GM18909 (cell line): Measurements from ENCODE around the gene EXOC3L4.
"Not testable (repeated sequence)": the region's sequence is repeated elsewhere in the genome, so short reads cannot be mapped to it uniquely, and the experiment has no call there.

Experiments
- ATAC-seq: cut with Tn5 transposase; IDR thresholded peaks from one replicate; pipeline ENCODE4 v1.9.1; 2021; ENCODE audit warnings: mild to moderate bottlenecking; ENCODE audit not compliant: unreplicated experiment, poor library complexity

The EXOC3L4 gene

DNA sequence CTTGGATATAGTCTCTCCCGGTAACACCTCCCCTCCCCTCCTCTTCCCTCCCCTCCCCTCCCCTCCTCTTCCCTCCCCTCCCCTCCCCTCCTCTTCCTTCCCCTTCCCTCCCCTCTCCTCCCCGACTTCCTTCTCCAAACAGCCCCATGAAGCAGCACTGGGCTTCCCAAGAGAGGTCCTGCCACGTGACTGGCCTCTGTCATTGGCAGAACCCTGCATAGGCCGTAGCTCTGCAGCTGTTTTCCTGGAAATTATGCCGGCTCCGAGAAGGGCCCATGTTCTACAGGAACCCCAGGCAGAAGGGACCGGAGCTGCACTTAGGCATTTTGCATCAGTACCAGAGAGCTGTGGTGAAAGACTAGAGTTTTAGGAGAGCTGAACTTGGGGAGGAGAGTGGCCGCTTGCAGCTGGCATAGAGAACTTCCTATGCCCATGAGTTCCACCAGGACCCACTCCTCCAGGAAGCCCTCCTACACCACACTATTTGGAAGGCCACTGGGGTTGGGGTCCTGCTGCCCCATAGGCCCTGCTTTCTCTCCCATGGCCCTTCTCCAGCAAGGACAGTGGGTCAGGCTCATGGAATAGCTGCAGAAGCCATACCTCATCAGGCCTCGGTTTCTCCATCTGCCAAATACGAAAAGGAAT lies 23.6 kb downstream of the EXOC3L4 start:
- ATAC-seq, result no peak

DNA sequence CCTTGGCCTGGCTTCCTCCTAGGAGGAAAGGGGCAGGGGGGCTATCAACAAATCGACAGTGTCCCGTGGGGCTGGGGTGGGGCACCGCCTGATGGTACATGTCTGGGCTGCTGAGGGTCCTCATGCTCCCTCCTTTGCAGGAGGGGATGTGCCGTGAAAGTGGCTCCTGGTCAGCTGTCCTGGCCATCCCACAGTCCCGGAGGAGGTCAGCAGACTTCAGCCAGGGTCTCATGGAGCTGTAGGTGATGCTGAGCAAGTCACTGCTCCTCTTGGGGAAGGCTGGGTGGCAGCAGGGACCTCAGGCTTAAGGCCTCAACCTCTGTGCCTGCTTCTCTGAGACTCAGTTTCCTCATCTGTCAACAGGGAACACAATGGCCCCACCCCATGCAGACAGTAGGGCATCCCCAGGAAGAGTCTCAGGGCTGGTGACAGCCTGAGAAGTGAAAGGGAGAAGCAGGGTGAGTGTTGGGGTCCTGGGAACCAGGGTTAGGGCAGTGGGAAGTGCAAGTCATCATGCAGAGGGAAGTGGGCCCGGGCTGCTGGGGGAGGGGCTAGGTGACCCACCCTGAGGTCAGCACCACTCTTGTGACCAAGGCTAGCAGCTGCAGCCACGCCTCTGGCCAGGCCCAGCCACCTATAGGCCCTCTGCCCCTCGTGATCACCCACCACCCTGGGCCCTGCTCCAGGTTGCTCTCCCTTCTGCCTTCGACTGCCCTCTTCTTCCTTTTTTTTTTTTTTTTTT lies 24.3 kb downstream of the EXOC3L4 start:
- ATAC-seq, result no peak

DNA sequence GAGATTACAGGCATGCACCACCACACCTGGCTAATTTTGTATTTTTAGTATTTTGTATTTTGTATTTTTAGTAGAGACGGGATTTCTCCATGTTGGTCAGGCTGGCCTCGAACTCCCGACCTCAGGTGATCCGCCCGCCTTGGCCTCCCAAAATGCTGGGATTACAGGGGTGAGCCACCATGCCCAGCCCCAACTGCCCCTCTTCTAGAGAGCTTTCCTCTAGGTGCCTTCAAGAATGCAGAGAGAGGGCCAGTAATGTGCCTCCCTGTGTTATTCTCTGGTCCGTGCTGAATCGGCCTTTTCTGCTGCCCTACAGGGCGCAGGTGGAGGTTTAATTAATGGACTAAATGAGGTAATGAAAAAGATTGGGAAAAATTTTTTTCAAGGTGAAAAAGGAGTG lies 25.0 kb downstream of the EXOC3L4 start:
- ATAC-seq, result not testable (repeated sequence)

DNA sequence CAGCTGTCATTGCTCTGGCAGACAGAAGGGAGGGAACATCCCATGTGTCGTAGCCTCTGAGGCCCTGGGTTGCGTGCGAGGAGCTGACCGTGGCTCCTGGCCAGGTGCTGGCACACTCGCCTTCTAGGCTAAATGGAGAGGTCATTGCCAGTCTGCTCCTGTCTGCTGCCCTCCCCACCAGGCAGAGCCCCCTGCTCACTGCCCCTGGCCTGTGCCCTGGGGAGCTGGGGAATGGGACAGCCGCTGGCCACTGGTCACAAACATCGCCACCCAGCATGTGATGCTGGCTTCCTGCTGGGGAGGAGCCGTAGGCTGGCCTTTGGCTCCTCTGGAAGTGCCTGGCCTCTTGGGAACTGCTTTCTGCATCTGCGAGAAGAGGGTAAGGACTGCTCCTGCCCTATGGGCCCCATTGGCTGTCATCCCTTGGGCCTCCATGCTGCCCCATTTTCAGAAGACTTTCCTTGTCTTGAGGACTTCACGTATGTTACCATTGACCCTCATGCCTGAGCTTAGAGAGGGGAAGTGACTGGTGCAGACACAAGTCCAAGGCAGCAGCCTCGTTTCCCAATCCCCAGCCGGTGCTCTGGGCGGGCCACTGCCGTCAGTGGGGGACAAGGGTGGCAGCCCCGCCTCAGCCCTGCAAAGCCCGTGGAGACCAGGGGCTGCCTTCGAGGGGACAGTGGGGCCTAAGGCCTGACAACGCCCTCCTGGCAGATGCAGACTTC lies 26.8 kb downstream of the EXOC3L4 start:
- ATAC-seq, result no peak

DNA sequence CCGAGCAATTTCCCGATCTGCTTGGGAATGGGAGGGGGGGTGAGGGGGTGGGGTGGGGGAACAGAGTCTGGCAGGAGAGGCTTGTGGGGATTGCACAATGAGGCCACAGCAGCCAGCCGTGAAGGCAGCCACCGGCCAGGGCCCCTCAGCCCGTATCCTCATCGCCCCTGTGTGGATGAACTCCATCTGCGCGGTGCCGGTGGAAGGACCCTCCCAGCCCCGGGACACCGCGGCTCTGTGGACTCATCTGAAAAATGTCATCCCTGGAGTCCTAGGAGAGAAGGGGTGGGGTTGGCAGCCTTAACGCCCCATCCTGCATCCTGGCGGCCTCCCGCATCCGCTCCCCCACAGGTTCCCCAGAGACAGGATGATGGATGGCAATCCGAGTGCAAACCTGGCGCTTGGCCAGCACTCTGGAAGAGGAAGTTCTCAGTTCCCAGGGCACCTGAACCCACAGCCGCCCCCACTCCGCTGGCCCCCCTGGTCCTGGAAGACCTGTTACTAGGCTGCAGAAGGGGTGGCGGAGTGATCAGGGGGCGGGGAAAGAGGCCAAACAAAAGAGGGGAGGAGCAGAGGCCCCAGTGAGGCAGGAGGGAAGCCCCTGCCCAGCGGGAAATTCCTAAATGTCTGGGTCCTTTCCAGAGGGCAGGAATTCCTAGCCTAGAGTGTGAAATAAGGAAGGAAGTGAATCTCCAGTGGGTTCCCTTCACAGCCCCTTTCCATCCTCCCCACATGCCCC lies 27.5 kb downstream of the EXOC3L4 start:
- no peak for ATAC-seq

DNA sequence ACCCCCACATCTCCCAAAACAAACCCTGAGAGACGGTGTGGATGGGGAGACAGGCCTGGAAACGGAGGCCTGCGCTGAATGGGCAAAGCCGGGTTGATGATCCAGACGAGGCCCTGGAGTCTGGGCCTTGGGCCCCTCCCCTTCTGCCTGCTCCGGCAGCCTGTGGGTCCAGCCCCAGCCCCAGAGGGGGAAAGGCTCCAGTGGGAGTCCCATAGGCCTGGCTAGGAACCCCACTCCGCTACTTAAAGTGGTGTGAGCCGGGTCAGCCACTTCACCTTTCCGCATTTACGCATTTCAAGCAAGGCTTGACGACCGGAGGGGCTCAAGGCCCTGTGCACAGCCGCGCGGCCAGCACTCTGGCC lies 28.0 kb downstream of the EXOC3L4 start:
- ATAC-seq, result no peak

DNA sequence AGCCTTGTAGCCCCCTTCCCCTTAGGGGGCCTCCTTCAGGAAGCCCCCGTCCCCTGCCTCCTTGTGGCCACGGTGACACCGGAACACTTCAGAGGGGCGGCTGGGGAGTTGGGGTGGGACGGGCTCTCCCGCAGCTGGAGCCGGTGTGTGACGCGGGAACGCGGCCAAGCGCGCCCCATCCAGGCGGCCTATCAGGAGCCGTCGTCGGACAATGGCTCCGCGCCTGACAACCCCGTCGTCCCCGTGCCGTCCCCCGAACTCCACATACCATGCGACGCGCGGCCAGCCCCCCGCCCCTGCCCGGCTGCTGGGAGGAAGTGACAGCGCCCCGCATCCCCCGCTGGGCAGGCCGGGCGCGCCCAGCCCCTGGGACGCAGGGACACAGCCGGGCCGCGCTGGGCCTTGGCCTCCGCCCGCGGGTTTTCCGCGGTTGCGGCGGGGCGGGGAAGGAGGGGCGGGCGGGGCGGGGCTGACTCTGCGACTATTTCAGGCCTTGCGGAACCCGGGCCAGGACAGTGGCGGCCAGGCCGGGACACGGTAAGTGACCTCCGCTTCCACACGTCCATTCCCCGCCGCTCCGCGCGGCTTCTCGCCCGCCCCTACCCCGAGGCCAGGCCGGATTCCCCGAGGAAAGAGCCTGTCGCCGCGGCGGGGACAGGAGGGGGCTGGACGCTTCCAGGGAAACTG lies 28.6 kb downstream of the EXOC3L4 start, which contains the start of gene TNFAIP2:
Gene TNFAIP2 (plus strand): TSS at position 515 of the 687 bp plus-strand sequence. CDS start 2,997 bp downstream, outside the sequence.
- no peak for ATAC-seq

DNA sequence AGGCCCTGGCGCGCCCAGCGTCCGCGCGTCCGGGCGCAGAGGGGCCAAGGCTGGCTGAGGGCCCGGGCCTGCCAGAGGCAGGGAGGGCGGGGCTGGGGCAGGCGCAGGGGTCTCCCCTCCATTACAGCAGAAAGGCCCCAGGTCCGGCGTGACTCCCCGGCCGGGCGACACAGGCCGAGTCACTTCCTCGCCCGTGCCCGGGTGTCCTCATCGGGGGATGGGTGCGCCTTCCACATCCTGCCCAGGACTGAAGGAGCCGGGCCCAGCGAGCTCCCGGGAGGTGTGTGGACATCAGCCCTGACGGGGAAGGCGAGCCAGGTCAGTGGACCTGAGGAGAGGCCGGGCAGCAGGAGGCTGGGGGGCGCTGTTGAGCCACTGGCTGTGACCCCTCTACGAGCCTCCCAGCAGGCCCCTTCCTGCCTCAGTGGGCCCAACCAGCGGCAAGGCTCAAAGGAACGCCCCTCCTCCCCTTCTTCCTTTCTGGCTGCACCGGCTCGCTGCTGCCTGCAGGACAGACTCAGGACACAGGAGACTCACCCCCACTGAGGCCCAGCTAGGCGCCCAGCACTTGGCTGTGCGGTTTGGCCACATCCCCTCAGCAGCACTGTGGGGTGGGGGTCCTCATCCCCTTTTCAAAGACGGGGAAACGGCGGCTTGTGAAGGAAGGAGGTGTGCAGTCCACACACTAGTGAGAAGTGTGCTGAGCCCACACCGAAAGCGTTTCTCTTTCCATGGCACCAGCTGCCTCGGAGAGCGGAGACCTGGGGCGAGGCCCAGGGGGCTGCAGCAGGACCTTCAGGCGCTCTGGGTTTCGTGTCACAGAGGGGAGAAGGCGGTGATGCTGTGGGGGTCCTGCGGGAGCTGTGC lies 29.3 kb downstream of the EXOC3L4 start:
- ATAC-seq, result no peak

DNA sequence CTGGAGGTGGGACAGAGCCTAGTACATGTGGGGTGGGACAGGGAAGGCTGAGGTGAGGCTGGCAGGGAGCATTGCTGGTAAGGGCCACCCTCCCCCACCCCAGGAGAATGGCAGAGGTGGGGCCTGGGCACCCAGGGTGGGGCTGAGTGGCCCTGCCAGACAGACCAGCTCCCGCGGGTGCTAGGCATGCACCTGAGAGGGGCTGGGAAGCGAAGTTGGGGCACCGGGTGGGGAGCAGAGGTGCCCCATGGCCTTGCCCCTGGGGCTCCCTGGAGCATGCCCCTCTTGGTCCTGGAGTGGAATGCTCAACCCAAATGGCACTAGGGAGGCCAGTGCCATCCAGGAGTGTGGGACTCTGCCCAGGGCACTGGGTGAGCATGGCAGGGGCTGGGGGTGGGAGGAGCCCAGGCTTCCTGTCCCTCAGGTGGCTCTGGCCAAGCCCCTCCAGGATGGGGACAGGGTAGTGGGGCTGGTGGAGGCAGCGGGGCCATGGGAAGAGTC lies 30.0 kb downstream of the EXOC3L4 start:
- ATAC-seq, result no peak

DNA sequence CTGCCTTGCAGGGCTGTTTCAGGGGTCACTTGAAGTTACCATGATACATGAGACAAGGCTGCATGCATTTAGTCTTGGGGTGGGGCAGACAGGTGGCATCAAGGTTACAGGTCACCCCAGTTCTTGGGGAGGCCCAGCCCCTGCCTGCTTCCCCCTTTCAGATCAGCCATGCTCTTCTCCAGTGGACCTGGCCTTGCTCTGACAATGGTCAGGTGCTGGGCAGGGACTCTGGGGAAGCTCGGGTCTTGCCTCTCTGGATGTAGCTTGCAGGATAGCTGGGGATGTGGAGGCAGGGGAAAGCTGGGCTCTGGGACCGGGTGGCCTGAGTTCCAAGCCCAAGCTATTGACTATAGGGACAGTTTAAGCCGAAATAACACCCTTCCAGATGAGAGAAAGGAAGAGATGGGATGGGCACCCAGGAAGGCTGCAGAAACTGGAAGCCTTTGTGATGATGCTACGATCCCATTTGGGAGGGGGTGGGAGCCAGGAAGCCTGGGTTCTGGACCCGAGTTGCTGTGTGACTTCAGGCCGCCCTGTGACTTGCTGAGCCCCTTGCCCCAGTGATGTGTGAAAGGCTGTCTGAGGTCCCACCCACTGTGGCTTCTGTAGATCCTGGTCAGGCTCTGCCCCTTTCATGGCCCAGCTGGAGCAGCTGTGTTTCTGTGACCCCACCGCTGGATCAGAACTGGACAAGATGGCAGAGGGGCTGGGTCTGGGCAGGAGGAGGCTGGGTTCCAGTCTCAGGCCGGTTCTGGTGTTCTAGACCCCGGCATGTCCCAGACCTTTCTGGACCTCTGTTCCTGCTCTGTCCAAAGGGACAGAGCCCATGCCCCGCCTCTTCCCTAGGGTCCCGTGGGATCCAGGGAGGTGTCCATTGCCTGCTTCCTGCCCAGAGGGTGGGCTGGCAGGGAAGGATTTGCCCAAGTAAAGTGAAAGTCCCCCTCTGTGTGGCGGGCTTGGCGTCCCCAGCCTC lies 30.9 kb downstream of the EXOC3L4 start:
- no peak for ATAC-seq

DNA sequence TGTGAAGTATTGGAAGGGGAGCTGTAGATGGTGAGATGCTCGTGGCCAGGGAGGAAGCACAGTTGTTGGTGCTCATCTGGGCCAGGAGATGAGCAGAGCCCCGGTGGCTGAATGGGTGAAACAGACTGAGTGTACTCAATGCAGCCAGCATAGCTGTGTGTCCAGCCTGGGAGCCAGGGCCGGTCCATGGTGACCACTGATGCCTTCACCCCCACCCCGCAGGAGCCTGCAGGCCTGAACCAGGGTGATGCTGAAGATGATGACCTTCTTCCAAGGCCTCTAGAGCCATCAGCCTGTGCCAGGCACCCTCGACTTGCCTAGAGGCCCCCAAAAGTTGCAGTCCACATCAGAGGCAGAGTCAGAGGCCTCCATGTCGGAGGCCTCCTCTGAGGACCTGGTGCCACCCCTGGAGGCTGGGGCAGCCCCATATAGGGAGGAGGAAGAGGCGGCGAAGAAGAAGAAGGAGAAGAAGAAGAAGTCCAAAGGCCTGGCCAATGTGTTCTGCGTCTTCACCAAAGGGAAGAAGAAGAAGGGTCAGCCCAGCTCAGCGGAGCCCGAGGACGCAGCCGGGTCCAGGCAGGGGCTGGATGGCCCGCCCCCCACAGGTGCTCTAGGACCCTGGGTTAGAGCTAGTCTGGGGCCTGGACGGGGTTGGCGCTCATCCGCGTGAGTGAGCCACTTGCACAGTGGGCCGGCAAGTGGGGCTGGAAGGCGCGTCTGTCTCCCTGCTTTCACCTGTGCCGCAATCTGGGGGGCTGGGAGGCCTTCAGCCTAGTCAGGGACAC lies 31.8 kb downstream of the EXOC3L4 start:
- ATAC-seq, result no peak

DNA sequence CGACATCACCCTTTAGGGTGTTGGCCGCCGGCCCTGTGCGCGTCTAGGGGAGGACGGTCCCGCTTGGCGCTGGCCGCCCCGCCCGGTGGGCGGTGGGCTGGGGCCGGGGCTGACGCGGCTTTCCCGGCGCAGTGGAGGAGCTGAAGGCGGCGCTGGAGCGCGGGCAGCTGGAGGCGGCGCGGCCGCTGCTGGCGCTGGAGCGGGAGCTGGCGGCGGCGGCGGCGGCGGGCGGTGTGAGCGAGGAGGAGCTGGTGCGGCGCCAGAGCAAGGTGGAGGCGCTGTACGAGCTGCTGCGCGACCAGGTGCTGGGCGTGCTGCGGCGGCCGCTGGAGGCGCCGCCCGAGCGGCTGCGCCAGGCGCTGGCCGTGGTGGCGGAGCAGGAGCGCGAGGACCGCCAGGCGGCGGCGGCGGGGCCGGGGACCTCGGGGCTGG lies 32.4 kb downstream of the EXOC3L4 start:
- no peak for ATAC-seq

DNA sequence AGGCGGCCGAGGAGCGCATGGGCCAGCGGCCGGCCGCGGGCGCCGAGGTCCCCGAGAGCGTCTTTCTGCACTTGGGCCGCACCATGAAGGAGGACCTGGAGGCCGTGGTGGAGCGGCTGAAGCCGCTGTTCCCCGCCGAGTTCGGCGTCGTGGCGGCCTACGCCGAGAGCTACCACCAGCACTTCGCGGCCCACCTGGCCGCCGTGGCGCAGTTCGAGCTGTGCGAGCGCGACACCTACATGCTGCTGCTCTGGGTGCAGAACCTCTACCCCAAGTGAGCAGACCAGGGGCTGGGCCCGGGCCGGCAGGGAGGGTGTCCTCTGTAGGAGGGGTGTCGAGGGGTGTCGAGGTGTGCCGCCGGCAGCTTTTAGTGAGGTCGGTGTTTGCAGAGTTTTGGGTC lies 32.8 kb downstream of the EXOC3L4 start:
- ATAC-seq, result no peak

DNA sequence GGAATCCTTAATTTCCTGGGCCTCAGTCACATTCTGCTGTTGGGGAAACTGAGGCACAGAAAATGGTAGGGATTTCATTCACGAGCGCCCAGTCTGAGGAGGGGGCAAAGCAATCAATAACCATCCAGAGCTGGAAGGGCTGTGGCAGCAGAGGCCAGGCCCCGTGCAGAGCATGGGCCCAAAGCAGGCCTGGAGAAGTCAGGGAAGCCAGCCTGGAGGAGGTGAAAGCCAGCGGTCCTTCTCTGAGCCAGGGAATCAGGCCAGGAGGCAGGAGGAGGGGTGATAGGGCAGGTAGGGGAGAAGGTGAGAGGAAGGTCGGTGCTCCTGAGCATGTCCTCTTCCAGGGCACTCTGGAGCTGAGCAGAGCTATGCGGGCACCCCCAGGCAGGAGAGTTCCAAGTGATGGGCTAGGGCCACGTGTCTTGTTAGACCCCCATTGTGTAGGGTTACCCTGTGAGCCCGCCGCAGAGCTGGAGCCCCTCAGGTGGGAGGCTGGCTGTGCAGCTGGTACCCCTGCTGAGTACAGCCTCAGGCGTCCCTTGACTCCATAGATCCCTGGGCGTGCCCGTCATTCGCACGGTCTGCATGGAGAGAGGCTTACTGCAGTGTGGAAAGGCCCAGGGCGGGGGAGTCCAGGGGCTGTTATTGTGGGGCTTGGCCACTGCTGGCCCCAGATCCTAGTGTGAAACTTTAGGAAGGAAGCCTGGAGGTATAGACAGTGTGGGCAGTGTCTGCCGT lies 33.5 kb downstream of the EXOC3L4 start:
- no peak for ATAC-seq

DNA sequence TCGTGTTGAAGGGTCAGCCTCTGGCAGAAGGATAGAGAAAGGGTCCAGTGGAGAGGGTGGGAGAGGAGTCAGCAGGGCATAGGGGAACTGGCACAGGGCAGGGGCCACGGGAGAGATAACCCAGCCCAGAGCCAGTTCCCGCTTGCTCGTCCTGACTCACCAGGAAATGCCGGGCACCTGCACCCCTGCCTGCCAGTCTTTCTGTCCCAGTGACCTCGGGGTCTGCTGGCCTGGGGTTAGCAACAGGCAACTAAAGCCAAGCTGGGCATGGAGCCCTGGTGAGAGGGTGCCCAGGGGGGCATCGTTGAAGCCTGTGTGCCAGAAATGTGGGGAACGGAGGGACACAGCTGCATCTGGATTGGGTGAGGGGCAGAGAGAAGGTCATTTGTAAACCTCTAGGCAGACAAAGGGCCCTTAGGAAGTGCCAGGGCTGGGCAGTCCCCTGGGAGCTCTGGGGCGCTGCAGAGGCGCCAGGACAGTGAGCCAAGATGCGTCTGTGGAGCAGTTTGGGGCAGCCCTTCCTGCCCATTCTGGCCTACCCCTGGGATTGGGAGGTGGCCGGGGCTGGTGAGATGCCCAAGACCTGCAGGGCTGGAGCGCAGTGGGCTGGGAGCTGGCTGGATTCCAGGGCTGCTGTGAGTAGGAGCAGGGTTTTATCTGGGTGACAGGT lies 34.2 kb downstream of the EXOC3L4 start:
- no peak for ATAC-seq
